ENCODE data around the gene SLC20A1. TPM values are rescaled to one million over a fixed set of nuclear protein-coding genes. Genes with fewer than 3 reads are reported as not detected.

Gene SLC20A1
- total RNA-seq, 1 experiment from 2014 or later, result 123 TPM

- H3K18ac ChIP-seq (ENCODE audit: insufficient read length, low read depth, low read length), result no peak overlapping the region
- no peak overlapping the region for H3K14ac ChIP-seq (ENCODE audit: insufficient read depth, low read length)
- no CpG with 5 or more reads among the region's 3 CpGs for WGBS (ENCODE audit: extremely low coverage, insufficient read length, low lambda C conversion rate)
- H2BK15ac ChIP-seq (ENCODE audit: low read depth, low read length), result no peak overlapping the region
- no peak overlapping the region for H4K91ac ChIP-seq (ENCODE audit: insufficient read length, low read depth, low read length)
- no peak overlapping the region for H3K4ac ChIP-seq (ENCODE audit: low read depth, low read length)
- no peak overlapping the region for H4K8ac ChIP-seq (replicated peaks; ENCODE audit: insufficient read length, low read depth, low read length)
- no peak overlapping the region for H3K56ac ChIP-seq (ENCODE audit: insufficient read length, low read depth, low read length)
- no peak for TF ChIP-seq CTCF (conservative IDR thresholded peaks at IDR 0.05)
- Mint-ChIP-seq H3K27ac (peak overlapping the region in 1 of 3 experiments; percentile 82; a peak in 1 of 7 replicates), H3K27me3 (ENCODE audit: low read depth) (peaks cover 3% of the 10 kb centered on the region), H3K4me1 (no peaks in the 10 kb centered on the region), H3K36me3 (ENCODE audit: insufficient read depth in 1 of 3, low read depth in 3 of 3) (no peaks in the 10 kb centered on the region), H3K4me3 (no peak overlapping the region), H3K9me3 (no peaks in the 10 kb centered on the region; a peak in 2 of 5 replicates)
- no peak overlapping the region for H3K27ac ChIP-seq (ENCODE audit: insufficient read length, low read depth, low read length)
- H3T11ph ChIP-seq (ENCODE audit: low read length), result no peak overlapping the region
- no peak overlapping the region for H2BK20ac ChIP-seq (ENCODE audit: low read depth, low read length, poor library complexity, severe bottlenecking)
- no peak overlapping the region for H2AFZ ChIP-seq (ENCODE audit: low read length)
- no peaks in the 10 kb centered on the region for H3K79me1 ChIP-seq (ENCODE audit: insufficient read depth, low read depth, low read length, poor library complexity, severe bottlenecking)
- H2BK120ac ChIP-seq (ENCODE audit: low read depth, low read length, poor library complexity, severe bottlenecking), result no peak overlapping the region
- H2BK5ac ChIP-seq (ENCODE audit: insufficient read length, low read length), result no peak overlapping the region
- H3K9me3 ChIP-seq (ENCODE audit: control insufficient read depth, low read depth, low read length), result no peaks in the 10 kb centered on the region
- H3K23me2 ChIP-seq (ENCODE audit: insufficient read length, low read depth, low read length, poor library complexity, severe bottlenecking), result no peaks in the 10 kb centered on the region
- H3K4me1 ChIP-seq (ENCODE audit: insufficient read depth, low read length), result no peaks in the 10 kb centered on the region
- no peak overlapping the region for H2BK12ac ChIP-seq (ENCODE audit: insufficient read length, low read depth, low read length)
- H3K79me2 ChIP-seq (ENCODE audit: insufficient read depth, low read length), result no peaks in the 10 kb centered on the region; the same call in 1 of the 2 replicates
- no peak overlapping the region for H4K5ac ChIP-seq (ENCODE audit: insufficient read length, low read depth, low read length)
- H3K27me3 ChIP-seq (ENCODE audit: insufficient read depth, low read length), result no peaks in the 10 kb centered on the region
- no peak overlapping the region for H3K9ac ChIP-seq (ENCODE audit: extremely low read depth, insufficient read length, low read length)
- H4K20me1 ChIP-seq (ENCODE audit: control insufficient read depth, insufficient read depth, insufficient read length), result no peaks in the 10 kb centered on the region
- H3K4me2 ChIP-seq (ENCODE audit: insufficient read depth, insufficient read length, low read length), result no peak overlapping the region
- H2AK5ac ChIP-seq (ENCODE audit: insufficient read length, low read length), result no peak overlapping the region
- H3K23ac ChIP-seq (ENCODE audit: insufficient read length, low read depth, low read length), result no peak overlapping the region
- no peak for DNase-seq
Measured at GRCh38 chr2:112712465-112712864, 66.7 kb downstream of the SLC20A1 start.

Measured in H9 (cell line).